ENCODE results near the gene SLC27A1. TPM values are rescaled to one million over a fixed set of nuclear protein-coding genes. Genes with fewer than 3 reads are reported as not detected.
"Not testable (repeated sequence)": the region's sequence is repeated elsewhere in the genome, so short reads cannot be mapped to it uniquely, and the experiment has no call there.

SLC27A1 gene
- total RNA-seq, 1 donor from 2014 or later = 1.8 TPM

DNA sequence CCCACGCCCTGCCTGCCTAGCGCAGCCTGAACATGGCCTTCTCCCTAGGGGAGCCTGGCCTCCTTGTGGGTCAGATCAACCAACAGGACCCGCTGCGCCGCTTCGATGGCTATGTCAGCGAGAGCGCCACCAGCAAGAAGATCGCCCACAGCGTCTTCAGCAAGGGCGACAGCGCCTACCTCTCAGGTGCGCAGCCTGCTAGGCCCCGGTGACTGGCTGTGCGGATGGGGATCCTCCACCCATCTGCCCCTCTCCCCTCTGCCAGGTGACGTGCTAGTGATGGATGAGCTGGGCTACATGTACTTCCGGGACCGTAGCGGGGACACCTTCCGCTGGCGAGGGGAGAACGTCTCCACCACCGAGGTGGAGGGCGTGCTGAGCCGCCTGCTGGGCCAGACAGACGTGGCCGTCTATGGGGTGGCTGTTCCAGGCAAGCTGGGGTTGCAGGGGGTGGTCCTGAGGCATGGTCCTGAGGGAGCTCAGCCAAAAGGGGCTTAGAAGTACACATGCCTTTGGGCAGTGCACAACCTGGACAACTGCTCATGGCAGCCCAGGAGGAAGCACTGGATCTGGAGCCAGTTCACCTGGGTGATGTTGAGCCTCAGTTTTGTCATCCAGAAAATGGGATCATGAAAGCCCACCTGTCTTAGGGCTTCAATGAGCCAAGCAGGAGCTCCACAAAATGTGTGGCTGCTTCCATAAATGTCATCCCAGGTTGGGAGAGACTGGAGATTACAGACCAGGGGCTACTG is 30.3 kb downstream of the SLC27A1 start:
- no peak overlapping the region for H3K4me3 Mint-ChIP-seq
- intact Hi-C loops (cut with micrococcal nuclease) = no loop called here

DNA sequence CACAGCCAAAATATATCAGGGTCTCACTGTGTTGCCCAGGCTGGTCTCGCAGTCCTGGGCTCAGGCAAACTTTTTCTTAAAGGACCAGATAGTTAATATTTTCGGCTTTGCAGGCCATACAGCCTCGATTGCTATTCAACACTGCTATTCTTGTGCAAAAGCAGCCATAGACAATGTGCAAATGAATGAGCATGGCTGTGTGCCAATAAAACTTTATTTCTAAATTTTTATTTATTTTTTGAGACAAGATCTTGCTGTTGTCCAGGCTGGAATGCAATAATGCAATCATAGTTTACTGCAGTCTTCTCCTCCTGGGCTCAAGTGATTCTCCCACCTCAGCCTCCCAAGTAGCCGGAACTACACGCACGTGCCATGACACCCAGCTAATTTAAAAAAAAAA is 32.9 kb downstream of the SLC27A1 start:
- no peak overlapping the region for H3K27ac Mint-ChIP-seq
- no peaks in the 10 kb centered on the region for H3K27me3 Mint-ChIP-seq
- no peak for DNase-seq
- H3K9me3 Mint-ChIP-seq = no peaks in the 10 kb centered on the region
- peaks cover 13% of the 10 kb centered on the region for H3K36me3 Mint-ChIP-seq (ENCODE audit: low read depth)
- intact Hi-C loops (cut with micrococcal nuclease) = no loop called here
- H3K4me1 Mint-ChIP-seq = peaks cover 12% of the 10 kb centered on the region
- no peak overlapping the region for H3K4me3 Mint-ChIP-seq

More for the DNA sequence above, 30.3 kb downstream of the SLC27A1 start:
- no peaks in the 10 kb centered on the region for H3K27me3 Mint-ChIP-seq
- H3K36me3 Mint-ChIP-seq (ENCODE audit: low read depth) = peaks cover 4% of the 10 kb centered on the region
- no peaks in the 10 kb centered on the region for H3K9me3 Mint-ChIP-seq
- DNase-seq = no peak
- H3K4me1 Mint-ChIP-seq = peaks cover 16% of the 10 kb centered on the region
- H3K27ac Mint-ChIP-seq = no peak overlapping the region

DNA sequence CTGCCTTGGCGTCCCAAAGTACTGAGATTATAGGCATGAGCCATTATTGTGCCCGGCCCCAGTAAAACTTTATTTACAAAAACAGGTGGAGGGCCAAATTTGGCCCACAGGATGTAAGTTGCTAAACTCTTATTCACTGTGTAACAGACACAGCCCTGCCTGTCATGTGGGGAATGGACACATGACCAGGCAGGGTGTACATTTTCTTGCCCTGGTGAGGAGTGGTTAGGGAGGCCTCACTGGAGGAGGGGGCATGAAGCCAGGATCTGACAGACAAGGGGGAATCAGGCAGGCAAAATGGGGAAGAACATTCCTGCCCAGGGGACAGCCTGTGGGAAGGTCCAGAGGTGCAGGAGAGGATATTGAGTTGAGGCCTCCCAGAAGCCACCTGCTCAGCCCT is 33.7 kb downstream of the SLC27A1 start:
- intact Hi-C loops (cut with micrococcal nuclease) = no loop called here
- Mint-ChIP-seq H3K4me1 (peaks cover 12% of the 10 kb centered on the region), H3K27me3 (no peaks in the 10 kb centered on the region), H3K27ac (peak overlapping the region; percentile 37), H3K9me3 (no peaks in the 10 kb centered on the region), H3K4me3 (no peak overlapping the region), H3K36me3 (ENCODE audit: low read depth) (peaks cover 16% of the 10 kb centered on the region)
- no peak for DNase-seq

DNA sequence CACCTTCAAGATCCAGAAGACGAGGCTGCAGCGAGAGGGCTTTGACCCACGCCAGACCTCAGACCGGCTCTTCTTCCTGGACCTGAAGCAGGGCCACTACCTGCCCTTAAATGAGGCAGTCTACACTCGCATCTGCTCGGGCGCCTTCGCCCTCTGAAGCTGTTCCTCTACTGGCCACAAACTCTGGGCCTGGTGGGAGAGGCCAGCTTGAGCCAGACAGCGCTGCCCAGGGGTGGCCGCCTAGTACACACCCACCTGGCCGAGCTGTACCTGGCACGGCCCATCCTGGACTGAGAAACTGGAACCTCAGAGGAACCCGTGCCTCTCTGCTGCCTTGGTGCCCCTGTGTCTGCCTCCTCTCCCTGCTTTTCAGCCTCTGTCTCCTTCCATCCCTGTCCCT is 34.1 kb downstream of the SLC27A1 start:
- H3K27ac Mint-ChIP-seq = no peak overlapping the region
- H3K9me3 Mint-ChIP-seq = no peaks in the 10 kb centered on the region

DNA sequence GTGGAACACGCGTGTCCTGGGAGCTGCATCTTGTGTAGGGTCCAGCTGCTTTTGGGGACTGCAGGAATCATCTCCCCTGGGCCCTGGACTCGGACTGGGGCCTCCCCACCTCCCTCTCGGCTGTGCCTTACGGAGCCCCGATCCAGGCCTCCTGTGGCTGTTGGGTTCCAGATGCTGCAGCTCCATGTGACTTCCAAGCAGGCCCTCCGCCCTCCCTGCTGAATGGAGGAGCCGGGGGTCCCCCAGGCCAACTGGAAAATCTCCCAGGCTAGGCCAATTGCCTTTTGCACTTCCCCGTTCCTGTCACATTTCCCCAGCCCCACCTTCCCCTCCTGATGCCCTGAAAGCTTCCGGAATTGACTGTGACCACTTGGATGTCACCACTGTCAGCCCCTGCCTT is 34.9 kb downstream of the SLC27A1 start:
- Mint-ChIP-seq H3K4me3 (no peak overlapping the region), H3K36me3 (ENCODE audit: low read depth) (peaks cover 23% of the 10 kb centered on the region), H3K9me3 (no peaks in the 10 kb centered on the region), H3K27me3 (no peaks in the 10 kb centered on the region), H3K27ac (no peak overlapping the region), H3K4me1 (peaks cover 6% of the 10 kb centered on the region)
- DNase-seq = no peak
- intact Hi-C loops (cut with micrococcal nuclease) = no loop called here

More for the DNA sequence above, 34.1 kb downstream of the SLC27A1 start:
- H3K4me1 Mint-ChIP-seq = peaks cover 12% of the 10 kb centered on the region
- H3K27me3 Mint-ChIP-seq = no peaks in the 10 kb centered on the region
- no peak overlapping the region for H3K4me3 Mint-ChIP-seq
- DNase-seq = no peak
- peaks cover 17% of the 10 kb centered on the region for H3K36me3 Mint-ChIP-seq (ENCODE audit: low read depth)
- intact Hi-C loops (cut with micrococcal nuclease) = no loop called here

DNA sequence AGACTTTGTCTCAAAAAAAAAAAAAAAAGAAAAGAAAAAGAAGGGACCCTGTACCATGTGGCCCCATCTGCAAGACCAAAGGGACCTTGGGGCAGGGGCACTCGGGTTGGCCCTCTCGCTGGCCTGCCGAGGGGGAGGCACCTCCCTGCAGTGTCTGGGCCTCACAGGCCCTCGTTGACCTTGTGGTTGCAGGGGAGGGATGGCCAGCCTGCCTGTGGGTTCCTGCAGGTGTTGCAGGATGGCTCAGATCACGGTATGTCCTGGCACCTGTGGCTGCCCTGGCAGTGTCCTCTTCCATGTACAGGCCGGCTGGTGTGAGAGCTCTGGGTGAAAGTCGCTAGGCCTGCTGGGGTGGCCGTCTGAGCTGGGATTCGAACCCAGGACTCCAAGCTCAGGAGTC is 36.4 kb downstream of the SLC27A1 start:
- Mint-ChIP-seq H3K9me3 (no peaks in the 10 kb centered on the region), H3K4me1 (peaks cover 11% of the 10 kb centered on the region), H3K27me3 (no peaks in the 10 kb centered on the region), H3K36me3 (ENCODE audit: low read depth) (peaks cover 28% of the 10 kb centered on the region), H3K4me3 (no peak overlapping the region), H3K27ac (no peak overlapping the region)
- intact Hi-C loops (cut with micrococcal nuclease) = no loop called here
- DNase-seq = no peak

DNA sequence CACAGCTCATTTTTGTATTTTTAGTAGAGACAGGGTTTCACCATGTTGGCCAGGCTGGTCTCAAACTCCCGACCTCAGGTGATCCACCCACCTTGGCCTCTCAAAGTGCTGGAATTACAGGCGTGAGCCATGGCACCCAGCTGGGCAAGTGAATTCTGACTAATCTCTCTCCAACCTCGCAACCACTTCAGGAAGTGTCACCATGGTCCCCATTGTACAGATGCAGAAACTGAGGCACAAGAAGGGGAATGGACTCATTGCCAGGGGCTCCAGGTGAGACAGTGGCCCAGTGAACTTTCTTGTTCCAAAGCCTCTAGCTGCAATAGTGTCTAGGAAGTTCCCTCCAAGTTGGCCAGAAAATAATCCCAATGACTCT is 38.2 kb downstream of the SLC27A1 start:
- H3K27me3 Mint-ChIP-seq; intact Hi-C loops (cut with micrococcal nuclease); H3K27ac Mint-ChIP-seq; DNase-seq; H3K4me3 Mint-ChIP-seq; H3K9me3 Mint-ChIP-seq: not testable (repeated sequence)
- H3K4me1 Mint-ChIP-seq = peaks cover 20% of the 10 kb centered on the region
- H3K36me3 Mint-ChIP-seq (ENCODE audit: low read depth) = peaks cover 32% of the 10 kb centered on the region

DNA sequence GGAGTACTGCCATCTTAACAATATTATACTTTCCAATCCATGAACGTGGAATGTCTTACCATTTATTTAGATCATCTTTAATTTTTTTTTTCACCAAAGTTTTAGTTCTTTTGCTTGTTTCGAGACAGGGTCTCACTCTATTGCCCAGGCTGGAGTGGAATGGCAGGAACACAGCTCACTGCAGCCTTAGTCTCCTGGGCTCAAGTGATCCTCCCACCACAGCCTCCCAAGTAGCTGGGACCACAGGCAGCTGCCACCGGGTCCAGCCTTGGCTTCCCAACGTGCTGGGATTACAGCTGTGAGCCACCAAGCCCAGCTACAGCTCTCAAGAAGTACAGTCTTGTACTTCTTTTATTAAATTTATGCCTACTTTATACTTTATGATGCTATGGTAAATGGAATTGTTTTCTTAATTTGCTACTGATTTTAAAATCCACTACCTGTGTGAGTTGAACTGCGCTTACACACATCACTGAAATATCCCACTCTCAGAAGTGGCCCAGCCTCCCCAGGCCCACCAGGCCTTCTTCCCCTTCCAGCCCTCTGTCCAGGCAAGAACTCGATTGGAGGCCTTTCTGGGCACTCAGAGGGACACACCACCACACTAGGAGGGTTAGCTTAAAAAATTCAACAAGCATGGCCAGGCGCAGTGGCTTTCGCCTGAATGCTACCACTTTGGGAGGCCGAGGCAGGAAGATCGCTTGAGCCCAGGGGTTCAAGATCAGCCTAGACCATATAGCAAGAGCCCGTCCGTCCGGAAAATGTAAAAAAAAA is 40.1 kb downstream of the SLC27A1 start:
- intact Hi-C loops (cut with micrococcal nuclease) = no loop called here
- no peaks in the 10 kb centered on the region for H3K27me3 Mint-ChIP-seq
- H3K36me3 Mint-ChIP-seq (ENCODE audit: low read depth) = peaks cover 32% of the 10 kb centered on the region
- peak; percentile 64 for DNase-seq
- H3K27ac Mint-ChIP-seq = peak overlapping the region; percentile 93
- H3K4me1 Mint-ChIP-seq = peaks cover 22% of the 10 kb centered on the region
- peak overlapping the region; percentile 88 for H3K4me3 Mint-ChIP-seq
- no peaks in the 10 kb centered on the region for H3K9me3 Mint-ChIP-seq

DNA sequence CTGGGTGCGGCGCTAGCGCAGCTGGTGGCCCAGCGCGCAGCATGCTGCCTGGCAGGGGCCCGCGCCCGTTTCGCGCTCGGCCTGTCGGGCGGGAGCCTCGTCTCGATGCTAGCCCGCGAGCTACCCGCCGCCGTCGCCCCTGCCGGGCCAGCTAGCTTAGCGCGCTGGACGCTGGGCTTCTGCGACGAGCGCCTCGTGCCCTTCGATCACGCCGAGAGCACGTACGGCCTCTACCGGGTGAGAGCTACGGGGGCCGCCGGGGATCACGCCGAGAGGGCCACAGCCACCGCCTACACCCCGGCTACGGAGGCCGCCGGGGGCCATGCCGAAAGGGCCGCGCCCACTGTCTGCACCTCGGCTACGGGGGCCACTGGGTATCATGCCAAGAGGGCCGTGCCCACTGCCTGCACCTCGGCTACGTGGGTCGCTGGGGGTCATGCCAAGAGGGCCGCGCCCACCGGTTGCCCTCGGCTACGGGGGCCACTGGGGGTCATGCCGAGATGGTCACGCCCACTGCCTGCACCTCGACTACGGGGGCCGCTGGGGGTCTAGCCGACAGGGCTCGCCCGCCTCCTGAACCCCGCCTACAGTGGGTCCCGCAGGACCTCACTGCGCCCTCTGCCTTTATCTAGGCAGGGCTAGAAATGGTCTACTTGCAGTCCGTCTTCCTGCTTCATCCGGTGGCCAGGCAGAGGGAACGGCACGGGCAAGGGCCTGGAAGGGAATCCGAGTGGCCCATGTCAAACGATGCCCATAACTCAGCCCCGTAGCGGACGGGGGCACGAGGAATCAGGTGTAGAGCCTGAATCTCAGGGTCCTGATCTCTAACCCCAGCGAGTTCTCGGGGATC is 41.6 kb downstream of the SLC27A1 start:
- peaks cover under 1% of the 10 kb centered on the region for H3K9me3 Mint-ChIP-seq
- peaks cover 22% of the 10 kb centered on the region for H3K4me1 Mint-ChIP-seq
- peaks cover 42% of the 10 kb centered on the region for H3K36me3 Mint-ChIP-seq (ENCODE audit: low read depth)
- intact Hi-C loops (cut with micrococcal nuclease) = loop anchor here (1.0 kb wide), 4 partner anchors 11 to 245 kb away; partner anchors contain the start of genes BABAM1 and COLGALT1
- peak overlapping the region; percentile 88 for H3K4me3 Mint-ChIP-seq
- no peaks in the 10 kb centered on the region for H3K27me3 Mint-ChIP-seq
- H3K27ac Mint-ChIP-seq = peak overlapping the region; percentile 93
- DNase-seq = peak; percentile 95

DNA sequence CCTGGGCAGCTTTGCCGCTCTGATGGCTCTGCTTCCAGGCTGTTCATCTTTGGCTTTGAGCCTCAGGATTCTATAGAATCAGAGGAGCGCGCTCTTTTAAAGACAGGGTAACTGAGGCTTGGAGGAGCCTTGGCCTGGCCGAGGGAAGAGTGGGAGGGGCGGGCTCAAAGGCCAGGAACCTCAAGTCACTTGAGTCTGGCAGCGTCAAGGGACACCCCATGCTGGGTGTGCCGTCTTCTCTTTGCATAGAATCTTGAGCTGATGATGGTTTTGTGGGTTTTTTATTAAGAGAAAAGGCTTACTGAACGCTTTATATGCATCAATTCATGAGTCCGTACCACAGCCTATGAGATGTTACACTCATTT is 42.2 kb downstream of the SLC27A1 start:
- intact Hi-C loops (cut with micrococcal nuclease) = no loop called here
- Mint-ChIP-seq H3K27ac (peak overlapping the region; percentile 81), H3K4me1 (peaks cover 22% of the 10 kb centered on the region), H3K9me3 (peaks cover 5% of the 10 kb centered on the region), H3K27me3 (no peaks in the 10 kb centered on the region), H3K36me3 (ENCODE audit: low read depth) (peaks cover 47% of the 10 kb centered on the region), H3K4me3 (peak overlapping the region; percentile 88)
- DNase-seq = no peak

DNA sequence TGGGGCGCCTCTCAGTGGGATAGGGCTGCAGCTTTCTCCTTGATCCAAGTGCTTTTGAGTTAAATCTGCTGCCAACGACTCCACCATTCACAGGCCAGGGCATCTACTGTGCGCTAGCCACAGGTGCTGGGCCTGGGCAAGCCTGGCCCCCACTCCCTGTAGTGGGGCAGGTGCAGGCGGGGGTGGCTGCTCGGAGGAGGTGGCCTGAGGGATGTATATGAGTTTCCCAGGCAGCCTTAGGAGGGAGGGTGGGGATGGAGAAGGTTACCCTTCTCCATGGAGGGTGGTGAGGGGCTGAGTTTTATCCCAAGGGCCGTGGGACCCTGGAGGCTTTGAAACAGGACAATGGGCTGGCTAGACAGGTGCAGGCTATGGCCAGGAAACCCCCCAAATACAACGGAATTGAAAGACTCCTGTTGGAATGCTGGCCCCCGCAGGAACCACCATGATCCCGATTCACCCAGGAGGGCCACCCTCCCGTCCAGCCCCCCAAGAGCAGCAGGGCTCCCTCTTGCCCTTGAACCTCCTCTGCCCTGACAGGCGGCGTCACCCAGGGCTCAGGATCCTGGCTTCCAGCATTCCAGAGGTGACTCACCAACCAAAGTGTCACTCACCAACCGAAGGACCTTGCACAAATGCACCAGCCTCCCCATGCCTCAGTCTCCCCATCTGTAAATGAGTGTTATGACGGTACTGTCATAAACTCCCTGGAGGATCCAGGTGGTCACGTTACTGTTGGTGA is 45.3 kb downstream of the SLC27A1 start:
- Mint-ChIP-seq H3K27ac (no peak overlapping the region), H3K4me3 (no peak overlapping the region), H3K36me3 (ENCODE audit: low read depth) (peaks cover 47% of the 10 kb centered on the region), H3K27me3 (no peaks in the 10 kb centered on the region), H3K4me1 (peaks cover 16% of the 10 kb centered on the region), H3K9me3 (peaks cover 5% of the 10 kb centered on the region)
- intact Hi-C loops (cut with micrococcal nuclease) = no loop called here
- no peak for DNase-seq

DNA sequence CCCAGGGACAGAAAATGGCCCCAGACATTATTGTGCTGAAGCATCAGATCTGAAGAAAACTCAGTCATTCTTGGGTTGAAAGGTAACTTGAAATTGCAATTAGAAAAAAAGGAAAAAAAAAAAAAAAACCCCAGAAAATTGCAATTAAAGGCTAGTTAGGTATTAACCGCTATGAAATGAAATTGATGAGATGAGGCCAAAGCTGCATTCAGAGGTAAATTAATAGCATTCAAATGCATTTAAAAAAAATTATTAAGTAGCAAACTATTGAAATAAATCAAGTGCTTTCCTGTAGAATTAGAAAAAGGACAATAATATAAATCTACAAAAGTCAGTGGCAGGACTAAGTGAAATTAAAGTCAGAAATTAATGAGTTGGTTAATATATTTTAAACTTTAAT is 47.6 kb downstream of the SLC27A1 start:
- Mint-ChIP-seq H3K36me3 (ENCODE audit: low read depth) (peaks cover 42% of the 10 kb centered on the region), H3K4me1 (peaks cover 7% of the 10 kb centered on the region), H3K27me3 (no peaks in the 10 kb centered on the region), H3K27ac (no peak overlapping the region), H3K9me3 (peaks cover 5% of the 10 kb centered on the region), H3K4me3 (no peak overlapping the region)
- intact Hi-C loops (cut with micrococcal nuclease) = no loop called here
- no peak for DNase-seq

DNA sequence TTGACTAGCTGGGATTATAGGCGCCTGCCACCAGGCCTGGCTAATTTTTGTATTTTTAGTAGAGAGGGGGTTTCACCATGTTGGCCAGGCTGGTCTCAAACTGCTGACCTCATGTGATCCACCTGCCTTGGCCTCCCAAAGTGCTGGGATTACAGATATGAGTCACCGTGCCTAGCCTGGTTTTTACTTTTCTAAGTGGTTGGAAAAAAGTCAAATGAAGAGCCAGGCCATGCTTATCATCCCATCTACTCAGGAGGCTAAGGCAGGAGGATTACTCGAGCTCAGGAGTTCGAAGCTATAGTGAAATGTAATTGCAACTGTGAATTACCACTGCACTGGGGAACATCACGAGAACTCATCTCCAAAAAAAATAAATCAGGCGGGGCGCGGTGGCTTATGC is 48.3 kb downstream of the SLC27A1 start:
- H3K27ac Mint-ChIP-seq; intact Hi-C loops (cut with micrococcal nuclease); H3K27me3 Mint-ChIP-seq; H3K4me3 Mint-ChIP-seq; H3K9me3 Mint-ChIP-seq; DNase-seq: not testable (repeated sequence)
- Mint-ChIP-seq H3K36me3 (ENCODE audit: low read depth) (peaks cover 46% of the 10 kb centered on the region), H3K4me1 (peaks cover 12% of the 10 kb centered on the region)
